Body of pancreas (tissue), 4 donors: ENCODE results near the gene TRAM2.

Source experiments
- POLR2A ChIP-seq, 3 donors: fragments of 450-650 bp; IDR thresholded peaks; one replicate each; pipeline ENCODE4 v1.6.1; 2016; ENCODE audit warnings: antibody characterized with exemption in 3 of 3, mild to moderate bottlenecking in 2 of 3
- TF ChIP-seq, protein P1 (sequence below), 7 experiments: fragments of 450-650 bp in 4 of 7; fragments of 200-600 bp in 3 of 7; sonication (generic) in 3 of 7; IDR thresholded peaks; one replicate each; pipeline ENCODE4 v1.5.1; 2016 to 2019; ENCODE audit warnings: antibody characterized with exemption in 7 of 7

DNA sequence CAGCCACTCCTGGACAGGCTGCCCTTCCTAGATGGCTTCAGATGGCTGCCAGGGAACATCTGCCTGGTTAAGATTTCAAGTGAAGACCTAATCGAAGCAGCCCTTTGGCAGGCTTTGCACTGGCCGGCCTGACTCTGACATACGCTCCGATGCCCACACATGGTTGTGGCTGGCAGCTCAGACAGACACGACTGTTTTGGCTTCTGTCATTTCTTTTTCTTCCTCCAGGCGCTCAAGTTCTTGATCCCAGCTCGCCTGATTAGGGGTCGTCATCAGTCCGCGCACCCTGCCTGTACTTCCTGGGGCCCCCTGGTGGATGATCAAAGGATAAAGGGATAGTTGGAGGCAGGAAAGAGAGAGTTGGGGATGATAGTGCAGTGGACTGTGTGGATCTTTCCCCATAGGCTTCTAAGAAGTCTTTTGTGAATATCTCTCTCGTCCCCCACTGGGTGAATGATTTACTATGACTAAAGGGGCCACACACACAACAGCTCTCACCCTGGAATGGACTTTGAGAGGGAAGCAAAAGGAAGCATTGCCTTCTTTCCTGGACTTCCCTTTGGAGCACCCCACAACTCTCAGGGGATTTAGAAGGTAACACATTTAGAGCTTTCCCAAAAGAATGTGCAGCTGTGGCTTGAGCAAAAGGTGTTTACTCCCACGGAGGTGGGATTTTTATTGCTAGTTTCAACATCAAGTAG lies 21.4 kb upstream of the TRAM2 start:
- TF ChIP-seq, protein P1, sequence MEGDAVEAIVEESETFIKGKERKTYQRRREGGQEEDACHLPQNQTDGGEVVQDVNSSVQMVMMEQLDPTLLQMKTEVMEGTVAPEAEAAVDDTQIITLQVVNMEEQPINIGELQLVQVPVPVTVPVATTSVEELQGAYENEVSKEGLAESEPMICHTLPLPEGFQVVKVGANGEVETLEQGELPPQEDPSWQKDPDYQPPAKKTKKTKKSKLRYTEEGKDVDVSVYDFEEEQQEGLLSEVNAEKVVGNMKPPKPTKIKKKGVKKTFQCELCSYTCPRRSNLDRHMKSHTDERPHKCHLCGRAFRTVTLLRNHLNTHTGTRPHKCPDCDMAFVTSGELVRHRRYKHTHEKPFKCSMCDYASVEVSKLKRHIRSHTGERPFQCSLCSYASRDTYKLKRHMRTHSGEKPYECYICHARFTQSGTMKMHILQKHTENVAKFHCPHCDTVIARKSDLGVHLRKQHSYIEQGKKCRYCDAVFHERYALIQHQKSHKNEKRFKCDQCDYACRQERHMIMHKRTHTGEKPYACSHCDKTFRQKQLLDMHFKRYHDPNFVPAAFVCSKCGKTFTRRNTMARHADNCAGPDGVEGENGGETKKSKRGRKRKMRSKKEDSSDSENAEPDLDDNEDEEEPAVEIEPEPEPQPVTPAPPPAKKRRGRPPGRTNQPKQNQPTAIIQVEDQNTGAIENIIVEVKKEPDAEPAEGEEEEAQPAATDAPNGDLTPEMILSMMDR (IDR thresholded peaks at IDR 0.05), result peak; percentile 22 to 69 (median 59)
- no peak for TF ChIP-seq POLR2A (IDR thresholded peaks at IDR 0.05)
